SK-N-MC (cell line): ENCODE measurements around the gene SERBP1.

ENCODE experiments used
- EZH2 ChIP-seq: fragments of 200-600 bp; sonication (generic); IDR thresholded peaks from one replicate; pipeline ENCODE4 v1.6.1; 2017; ENCODE audit warnings: antibody characterized with exemption
- FOXP2 ChIP-seq: optimal IDR thresholded peaks from 2 replicates; pipeline ENCODE3; 2011; ENCODE audit warnings: mild to moderate bottlenecking, moderate library complexity; ENCODE audit not compliant: insufficient read depth; ENCODE audit errors: extremely low read length, control extremely low read depth
- POLR2AphosphoS5 ChIP-seq: IDR thresholded peaks from 2 replicates; pipeline ENCODE4 v1.6.1; 2012; ENCODE audit warnings: mild to moderate bottlenecking, low read depth, low read length, borderline replicate concordance

DNA sequence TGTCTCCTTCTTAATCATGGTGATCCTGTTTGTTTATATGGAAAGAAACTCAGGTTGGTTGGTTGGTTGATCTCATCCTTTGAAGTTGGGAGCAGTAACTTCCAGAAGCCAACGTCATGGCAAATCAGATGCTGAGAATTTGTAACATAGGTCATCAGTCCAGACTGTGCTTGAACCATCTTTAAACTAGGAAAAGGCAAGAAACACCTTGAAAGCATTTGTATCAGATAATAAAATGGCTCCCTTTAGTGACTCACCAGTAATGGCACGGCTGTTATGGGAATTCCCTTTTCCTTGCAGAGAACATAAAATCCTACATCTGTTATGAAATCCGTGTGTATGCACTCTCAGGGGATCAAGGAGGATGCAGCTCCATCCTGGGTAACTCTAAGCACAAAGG lies 58.1 kb downstream of the SERBP1 start:
- no peak for TF ChIP-seq EZH2
- TF ChIP-seq POLR2AphosphoS5, result no peak
- no peak for TF ChIP-seq FOXP2
